WTC11 (cell line): ENCODE measurements around the gene ALK. TPM values are rescaled to one million over a fixed set of nuclear protein-coding genes. Genes with fewer than 3 reads are reported as not detected.

Source experiments
- ATAC-seq: fragments of 200-7000 bp; cut with Tn5 transposase; 2 replicates; pipeline ENCODE4 v1.10.0; 2021; ENCODE audit warnings: mild to moderate bottlenecking, moderate library complexity
- CTCF ChIA-PET: fragments of 300-600 bp; sonication (Branson Sonifier 250); formaldehyde crosslinking; loops from one replicate; lab custom pipeline; 2021; ENCODE audit warnings: antibody characterized with exemption; lab: Charles Lee
- POLR2A ChIA-PET: fragments of 350-600 bp; sonication (Branson Sonifier 250); formaldehyde crosslinking; loops from one replicate; lab custom pipeline; 2021; ENCODE audit warnings: antibody characterized with exemption; lab: Charles Lee
- DNase-seq: peaks from one replicate; pipeline ENCODE4 v3.0.0; 2021; ENCODE audit warnings: low spot score
- H3K27ac Mint-ChIP-seq: 2 replicates; pipeline ENCODE4 v1.8.0; 2021; ENCODE audit warnings: mixed read lengths
- H3K27me3 Mint-ChIP-seq: 2 replicates; pipeline ENCODE4 v1.8.0; 2021; ENCODE audit warnings: low read depth, mild to moderate bottlenecking, moderate library complexity, mixed read lengths
- H3K36me3 Mint-ChIP-seq: 2 replicates; pipeline ENCODE4 v1.8.0; 2021; ENCODE audit warnings: mixed read lengths
- H3K4me1 Mint-ChIP-seq: 2 replicates; pipeline ENCODE4 v1.8.0; 2022; ENCODE audit warnings: mixed read lengths
- H3K4me3 Mint-ChIP-seq: 2 replicates; pipeline ENCODE4 v1.8.0; 2021; ENCODE audit warnings: mild to moderate bottlenecking, moderate library complexity, mixed read lengths
- H3K9me3 Mint-ChIP-seq: 2 replicates; pipeline ENCODE4 v1.8.0; 2021; ENCODE audit warnings: mixed read lengths
- ATF1 ChIP-seq: sonication (generic); formaldehyde crosslinking; IDR thresholded peaks from 2 replicates; pipeline ENCODE4 v1.8.1; 2023; ENCODE audit warnings: mild to moderate bottlenecking, moderate library complexity, missing genetic modification reagents
- CTCF ChIP-seq: fragments of 200-600 bp; IDR thresholded peaks from 2 replicates; pipeline ENCODE4 v1.8.0; 2022; ENCODE audit warnings: antibody characterized with exemption
- E2F5 ChIP-seq: sonication (generic); formaldehyde crosslinking; IDR thresholded peaks from 2 replicates; pipeline ENCODE4 v1.8.1; 2022; ENCODE audit warnings: mild to moderate bottlenecking, moderate library complexity, missing genetic modification reagents
- EMX1 ChIP-seq: fragments of 250-450 bp; sonication (Bioruptor Pico); IDR thresholded peaks from 2 replicates; pipeline ENCODE4 v1.8.0; 2021; ENCODE audit warnings: mild to moderate bottlenecking
- FOXK1 ChIP-seq: sonication (generic); formaldehyde crosslinking; IDR thresholded peaks from 2 replicates; pipeline ENCODE4 v1.8.0; 2022; ENCODE audit warnings: mild to moderate bottlenecking, moderate library complexity, missing genetic modification reagents
- FOXP1 ChIP-seq: sonication (generic); formaldehyde crosslinking; IDR thresholded peaks from 2 replicates; pipeline ENCODE4 v1.8.0; 2022; ENCODE audit warnings: missing genetic modification reagents, mild to moderate bottlenecking, moderate library complexity, borderline replicate concordance
- HMGA2 ChIP-seq: fragments of 250-450 bp; sonication (Bioruptor Pico); IDR thresholded peaks from 2 replicates; pipeline ENCODE4 v1.4.0; 2021; ENCODE audit warnings: mild to moderate bottlenecking, moderate library complexity
- IRF2 ChIP-seq: sonication (generic); formaldehyde crosslinking; IDR thresholded peaks from 2 replicates; pipeline ENCODE4 v1.8.0; 2022; ENCODE audit warnings: low read depth, missing genetic modification reagents, borderline replicate concordance
- JAZF1 ChIP-seq: fragments of 250-450 bp; sonication (Bioruptor Pico); IDR thresholded peaks from 2 replicates; pipeline ENCODE4 v1.9.0; 2021; ENCODE audit warnings: moderate library complexity, mild to moderate bottlenecking, inconsistent platforms
- MAX ChIP-seq: sonication (generic); formaldehyde crosslinking; IDR thresholded peaks from 2 replicates; pipeline ENCODE4 v1.8.0; 2022; ENCODE audit warnings: mild to moderate bottlenecking, missing genetic modification reagents
- PRRX2 ChIP-seq: fragments of 250-450 bp; sonication (Bioruptor Pico); IDR thresholded peaks from 2 replicates; pipeline ENCODE4 v1.8.0; 2021; ENCODE audit warnings: mild to moderate bottlenecking
- SMAD3 ChIP-seq: sonication (generic); formaldehyde crosslinking; IDR thresholded peaks from 2 replicates; pipeline ENCODE4 v1.8.0; 2022; ENCODE audit warnings: missing genetic modification reagents, mild to moderate bottlenecking, borderline replicate concordance
- SMAD4 ChIP-seq: sonication (generic); formaldehyde crosslinking; IDR thresholded peaks from 2 replicates; pipeline ENCODE4 v1.8.0; 2022; ENCODE audit warnings: mild to moderate bottlenecking, missing genetic modification reagents
- SP1 ChIP-seq: sonication (generic); formaldehyde crosslinking; conservative IDR thresholded peaks from 2 replicates; pipeline ENCODE4 v1.8.1; 2022; ENCODE audit warnings: missing genetic modification reagents
- TEAD1 ChIP-seq: sonication (generic); formaldehyde crosslinking; IDR thresholded peaks from 2 replicates; pipeline ENCODE4 v1.8.0; 2022; ENCODE audit warnings: mild to moderate bottlenecking, missing genetic modification reagents
- ZBTB21 ChIP-seq: sonication (generic); formaldehyde crosslinking; IDR thresholded peaks from 2 replicates; pipeline ENCODE4 v1.8.1; 2023; ENCODE audit warnings: mild to moderate bottlenecking, missing genetic modification reagents, borderline replicate concordance
- ZBTB43 ChIP-seq: sonication (generic); formaldehyde crosslinking; IDR thresholded peaks from 2 replicates; pipeline ENCODE4 v1.8.1; 2023; ENCODE audit warnings: mild to moderate bottlenecking, missing genetic modification reagents
- ZNF138 ChIP-seq: sonication (generic); formaldehyde crosslinking; conservative IDR thresholded peaks from 2 replicates; pipeline ENCODE4 v1.8.1; 2022; ENCODE audit warnings: mild to moderate bottlenecking, moderate library complexity, missing genetic modification reagents
- ZNF671 ChIP-seq: fragments of 250-450 bp; sonication (Bioruptor Pico); IDR thresholded peaks from 2 replicates; pipeline ENCODE4 v1.8.0; 2021; ENCODE audit warnings: mild to moderate bottlenecking
- ZSCAN18 ChIP-seq: fragments of 250-450 bp; sonication (Bioruptor Pico); IDR thresholded peaks from 2 replicates; pipeline ENCODE4 v2.1.2; 2022; ENCODE audit warnings: mild to moderate bottlenecking, moderate library complexity
- total RNA-seq: library from RNA; stranded (reverse); gene quantifications from 3 replicates; pipeline ENCODE4 v1.2.3, GENCODE V29; 2021
- TF ChIP-seq, protein P1 (sequence below): sonication (generic); formaldehyde crosslinking; IDR thresholded peaks from 2 replicates; pipeline ENCODE4 v1.8.0; 2022; ENCODE audit warnings: mild to moderate bottlenecking, missing genetic modification reagents
- TF ChIP-seq, protein P2 (sequence below): sonication (generic); formaldehyde crosslinking; conservative IDR thresholded peaks from 2 replicates; pipeline ENCODE4 v1.8.1; 2023; ENCODE audit warnings: mild to moderate bottlenecking, low read depth, missing genetic modification reagents, moderate library complexity

The ALK gene
- total RNA-seq, 1 experiment from 2014 or later, result not detected

- H3K4me3 Mint-ChIP-seq, result no peak overlapping the region
- H3K9me3 Mint-ChIP-seq, result no peaks in the 10 kb centered on the region
- TF ChIP-seq, protein P1, sequence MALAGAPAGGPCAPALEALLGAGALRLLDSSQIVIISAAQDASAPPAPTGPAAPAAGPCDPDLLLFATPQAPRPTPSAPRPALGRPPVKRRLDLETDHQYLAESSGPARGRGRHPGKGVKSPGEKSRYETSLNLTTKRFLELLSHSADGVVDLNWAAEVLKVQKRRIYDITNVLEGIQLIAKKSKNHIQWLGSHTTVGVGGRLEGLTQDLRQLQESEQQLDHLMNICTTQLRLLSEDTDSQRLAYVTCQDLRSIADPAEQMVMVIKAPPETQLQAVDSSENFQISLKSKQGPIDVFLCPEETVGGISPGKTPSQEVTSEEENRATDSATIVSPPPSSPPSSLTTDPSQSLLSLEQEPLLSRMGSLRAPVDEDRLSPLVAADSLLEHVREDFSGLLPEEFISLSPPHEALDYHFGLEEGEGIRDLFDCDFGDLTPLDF (CRISPR knock-in tag), result no peak
- TF ChIP-seq JAZF1 (CRISPR knock-in tag), result no peak
- TF ChIP-seq E2F5 (CRISPR knock-in tag), result no peak
- TF ChIP-seq TEAD1, result no peak
- TF ChIP-seq CTCF, result no peak
- TF ChIP-seq ZBTB43 (CRISPR knock-in tag), result no peak
- CTCF ChIA-PET, result no interaction called here
- POLR2A ChIA-PET, result no interaction called here
- H3K4me1 Mint-ChIP-seq, result 0 out of 2 replicates have a peak, but pooled peaks cover 2% of the 10 kb centered on the region
- H3K27me3 Mint-ChIP-seq, result peaks cover 4% of the 10 kb centered on the region; the same call in 1 of the 2 replicates
- no peak overlapping the region for H3K27ac Mint-ChIP-seq
- ATAC-seq (no peak), DNase-seq (no peak)
- H3K36me3 Mint-ChIP-seq, result no peaks in the 10 kb centered on the region
Observed at GRCh38 chr2:29570539-29570938, 350.8 kb downstream of the ALK start.

DNA sequence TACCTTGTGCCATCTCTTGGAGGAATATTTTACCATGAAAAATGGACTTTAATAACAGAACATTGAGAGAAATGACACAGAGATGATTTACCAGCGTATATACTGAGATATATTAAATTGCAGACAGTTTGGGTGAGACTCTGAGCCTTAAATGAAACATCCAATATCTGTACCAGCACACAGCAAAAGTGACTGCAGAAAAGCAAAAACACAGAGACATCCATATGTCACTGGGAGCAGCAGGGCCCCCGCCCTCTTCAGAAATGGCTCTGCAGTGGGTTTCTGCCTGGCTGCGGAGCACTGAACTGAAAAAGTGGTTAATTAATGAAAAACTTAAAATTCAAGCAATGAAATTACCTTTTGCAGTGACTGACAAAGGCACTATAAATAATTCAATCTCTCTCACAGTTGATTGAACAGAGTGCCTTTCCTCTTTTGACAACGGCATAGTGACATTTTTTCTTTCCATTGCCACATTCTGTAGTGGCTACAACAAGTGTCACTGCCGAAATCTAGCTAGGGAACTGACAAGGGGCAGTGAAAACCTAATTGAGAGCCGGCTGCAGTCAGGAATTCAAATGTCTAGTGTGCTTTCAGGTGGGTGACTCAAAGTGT lies 353.4 kb downstream of the ALK start:
- ATAC-seq (no peak), DNase-seq (no peak)
- Mint-ChIP-seq H3K27ac (no peak overlapping the region), H3K4me1 (no peaks in the 10 kb centered on the region), H3K27me3 (no peaks in the 10 kb centered on the region; the same call in 1 of the 2 replicates)
- CTCF ChIA-PET, result no interaction called here
- TF ChIP-seq HMGA2 (no peak), JAZF1 (CRISPR knock-in tag) (no peak), ZNF671 (CRISPR knock-in tag) (no peak), ZBTB21 (CRISPR knock-in tag) (no peak)
- TF ChIP-seq, all 79 proteins: peak for 0
- Mint-ChIP-seq H3K9me3 (no peaks in the 10 kb centered on the region), H3K36me3 (no peaks in the 10 kb centered on the region), H3K4me3 (no peak overlapping the region)
- POLR2A ChIA-PET, result no interaction called here

DNA sequence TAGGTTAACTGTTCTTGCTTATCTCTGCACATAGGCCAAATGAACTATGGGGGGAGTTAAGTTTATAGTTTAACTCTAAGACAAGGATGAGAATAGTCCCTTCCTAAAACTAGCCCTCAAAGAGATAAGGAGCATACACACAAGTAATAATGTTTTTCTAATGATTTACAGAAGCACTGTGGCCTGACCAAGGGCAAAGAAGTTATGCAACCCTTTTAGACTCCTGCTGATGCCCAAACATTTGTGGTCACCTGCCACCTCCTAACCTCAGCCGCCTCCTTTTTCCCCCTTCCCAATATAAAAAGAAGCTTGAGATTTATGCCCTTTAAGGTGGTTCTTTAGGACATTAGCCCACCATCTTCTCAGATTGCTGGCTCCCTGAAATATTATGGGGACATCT lies 357.7 kb downstream of the ALK start:
- ChIA-PET CTCF (no interaction called here), POLR2A (no interaction called here)
- no peak for TF ChIP-seq IRF2
- TF ChIP-seq SMAD4 (CRISPR knock-in tag), result no peak
- TF ChIP-seq ZSCAN18, result no peak
- TF ChIP-seq PRRX2 (CRISPR knock-in tag), result no peak
- TF ChIP-seq, protein P2, sequence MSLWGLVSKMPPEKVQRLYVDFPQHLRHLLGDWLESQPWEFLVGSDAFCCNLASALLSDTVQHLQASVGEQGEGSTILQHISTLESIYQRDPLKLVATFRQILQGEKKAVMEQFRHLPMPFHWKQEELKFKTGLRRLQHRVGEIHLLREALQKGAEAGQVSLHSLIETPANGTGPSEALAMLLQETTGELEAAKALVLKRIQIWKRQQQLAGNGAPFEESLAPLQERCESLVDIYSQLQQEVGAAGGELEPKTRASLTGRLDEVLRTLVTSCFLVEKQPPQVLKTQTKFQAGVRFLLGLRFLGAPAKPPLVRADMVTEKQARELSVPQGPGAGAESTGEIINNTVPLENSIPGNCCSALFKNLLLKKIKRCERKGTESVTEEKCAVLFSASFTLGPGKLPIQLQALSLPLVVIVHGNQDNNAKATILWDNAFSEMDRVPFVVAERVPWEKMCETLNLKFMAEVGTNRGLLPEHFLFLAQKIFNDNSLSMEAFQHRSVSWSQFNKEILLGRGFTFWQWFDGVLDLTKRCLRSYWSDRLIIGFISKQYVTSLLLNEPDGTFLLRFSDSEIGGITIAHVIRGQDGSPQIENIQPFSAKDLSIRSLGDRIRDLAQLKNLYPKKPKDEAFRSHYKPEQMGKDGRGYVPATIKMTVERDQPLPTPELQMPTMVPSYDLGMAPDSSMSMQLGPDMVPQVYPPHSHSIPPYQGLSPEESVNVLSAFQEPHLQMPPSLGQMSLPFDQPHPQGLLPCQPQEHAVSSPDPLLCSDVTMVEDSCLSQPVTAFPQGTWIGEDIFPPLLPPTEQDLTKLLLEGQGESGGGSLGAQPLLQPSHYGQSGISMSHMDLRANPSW (CRISPR knock-in tag), result no peak
- TF ChIP-seq ZNF138 (CRISPR knock-in tag), result no peak
- no peak for TF ChIP-seq FOXP1 (CRISPR knock-in tag)
- no peak for TF ChIP-seq EMX1 (CRISPR knock-in tag)
- TF ChIP-seq SMAD3 (CRISPR knock-in tag), result no peak
- no peak for TF ChIP-seq FOXK1 (CRISPR knock-in tag)
- no peak for TF ChIP-seq SP1 (CRISPR knock-in tag)
- TF ChIP-seq ATF1, result no peak
- TF ChIP-seq MAX (CRISPR knock-in tag), result no peak

More for the DNA sequence above, 357.7 kb downstream of the ALK start:
- Mint-ChIP-seq H3K4me3 (no peak overlapping the region), H3K27ac (no peak overlapping the region), H3K4me1 (no peaks in the 10 kb centered on the region), H3K36me3 (no peaks in the 10 kb centered on the region), H3K27me3 (no peaks in the 10 kb centered on the region), H3K9me3 (no peaks in the 10 kb centered on the region; the same call in 1 of the 2 replicates)
- ATAC-seq, result no peak
- no peak for DNase-seq
